HG03378 (cell line): ENCODE data around the gene PRKAG2.

ENCODE experiments used
- ATAC-seq: cut with Tn5 transposase; IDR thresholded peaks from one replicate; pipeline ENCODE4 v1.9.1; 2021; ENCODE audit warnings: mild to moderate bottlenecking, moderate library complexity; ENCODE audit not compliant: unreplicated experiment

The PRKAG2 gene

GRCh38 chr7:151866761-151867655 lies 9.9 kb downstream of the PRKAG2 start:
- ATAC-seq: no peak

- ATAC-seq: no peak
Measured at GRCh38 chr7:151866028-151866427, 10.9 kb downstream of the PRKAG2 start.

GRCh38 chr7:151865070-151865670 lies 11.7 kb downstream of the PRKAG2 start:
- ATAC-seq: no peak

GRCh38 chr7:151864561-151864960 lies 12.4 kb downstream of the PRKAG2 start:
- no peak for ATAC-seq

GRCh38 chr7:151864081-151864480 lies 12.8 kb downstream of the PRKAG2 start:
- no peak for ATAC-seq

- no peak for ATAC-seq
Measured at GRCh38 chr7:151863386-151864079, 13.4 kb downstream of the PRKAG2 start.

- ATAC-seq: no peak
Measured at GRCh38 chr7:151862606-151863381, 14.1 kb downstream of the PRKAG2 start.

- no peak for ATAC-seq
Measured at GRCh38 chr7:151861881-151862280, 15.0 kb downstream of the PRKAG2 start.

- ATAC-seq: no peak
Measured at GRCh38 chr7:151860771-151861170, 16.1 kb downstream of the PRKAG2 start.

- ATAC-seq: no peak
Measured at GRCh38 chr7:151859948-151860685, 16.8 kb downstream of the PRKAG2 start.

- no peak for ATAC-seq
Measured at GRCh38 chr7:151859111-151859947, 17.6 kb downstream of the PRKAG2 start.

GRCh38 chr7:151858456-151858855 lies 18.5 kb downstream of the PRKAG2 start:
- ATAC-seq: no peak

- ATAC-seq: no peak
Measured at GRCh38 chr7:151857866-151858450, 19.0 kb downstream of the PRKAG2 start.

GRCh38 chr7:151857412-151857811 lies 19.5 kb downstream of the PRKAG2 start:
- no peak for ATAC-seq

GRCh38 chr7:151856516-151856915 lies 20.4 kb downstream of the PRKAG2 start:
- no peak for ATAC-seq

- no peak for ATAC-seq
Measured at GRCh38 chr7:151856098-151856497, 20.8 kb downstream of the PRKAG2 start.

- ATAC-seq: no peak
Measured at GRCh38 chr7:151854720-151855071, 22.2 kb downstream of the PRKAG2 start.

GRCh38 chr7:151853896-151854719 lies 22.8 kb downstream of the PRKAG2 start:
- no peak for ATAC-seq
